H9 (cell line): ENCODE measurements around the gene SHISA3. TPM values are rescaled to one million over a fixed set of nuclear protein-coding genes. Genes with fewer than 3 reads are reported as not detected.

Experiments used
- DNase-seq: peaks from one replicate; pipeline ENCODE4 v3.0.0-alpha.2; 2017
- H2AFZ ChIP-seq: one replicate; pipeline ENCODE4 v1.6.1; 2013; ENCODE audit warnings: mild to moderate bottlenecking, low read length, control low read depth, moderate library complexity
- H2AK5ac ChIP-seq: 2 replicates; pipeline ENCODE4 v1.6.1; 2013; ENCODE audit warnings: low read length, control low read depth, mixed read lengths; ENCODE audit not compliant: insufficient read length
- H2BK120ac ChIP-seq: one replicate; pipeline ENCODE4 v1.6.1; 2013; ENCODE audit warnings: low read depth, mild to moderate bottlenecking, low read length, control low read depth, inconsistent platforms; ENCODE audit not compliant: poor library complexity, severe bottlenecking
- H2BK12ac ChIP-seq: 2 replicates; pipeline ENCODE4 v1.6.1; 2013; ENCODE audit warnings: low read length, control low read depth, mixed read lengths, low read depth; ENCODE audit not compliant: insufficient read length
- H2BK15ac ChIP-seq: 2 replicates; pipeline ENCODE4 v1.6.1; 2013; ENCODE audit warnings: low read depth, low read length, control low read depth
- H2BK20ac ChIP-seq: one replicate; pipeline ENCODE4 v1.6.1; 2013; ENCODE audit warnings: low read depth, mild to moderate bottlenecking, low read length, control low read depth, inconsistent platforms; ENCODE audit not compliant: poor library complexity, severe bottlenecking
- H2BK5ac ChIP-seq: 2 replicates; pipeline ENCODE4 v1.6.1; 2013; ENCODE audit warnings: low read length, control low read depth, mixed read lengths; ENCODE audit not compliant: insufficient read length
- H3K14ac ChIP-seq: 2 replicates; pipeline ENCODE4 v1.6.1; 2013; ENCODE audit warnings: low read length, control low read depth; ENCODE audit not compliant: insufficient read depth
- H3K18ac ChIP-seq: 2 replicates; pipeline ENCODE4 v1.6.1; 2013; ENCODE audit warnings: low read depth, mild to moderate bottlenecking, mixed read lengths, low read length, control low read depth; ENCODE audit not compliant: insufficient read length
- H3K23ac ChIP-seq: 2 replicates; pipeline ENCODE4 v1.6.1; 2013; ENCODE audit warnings: low read length, control low read depth, mixed read lengths, low read depth; ENCODE audit not compliant: insufficient read length
- H3K23me2 ChIP-seq: 2 replicates; pipeline ENCODE4 v1.6.1; 2013; ENCODE audit warnings: low read depth, mild to moderate bottlenecking, mixed read lengths, low read length, control low read depth; ENCODE audit not compliant: insufficient read length, poor library complexity, severe bottlenecking
- H3K27ac ChIP-seq: 2 replicates; pipeline ENCODE4 v1.5.1; 2013; ENCODE audit warnings: low read length, control low read depth, mixed read lengths, low read depth; ENCODE audit not compliant: insufficient read length
- H3K27me3 ChIP-seq: 2 replicates; pipeline ENCODE4 v1.6.1; 2013; ENCODE audit warnings: low read length, control low read depth, inconsistent platforms; ENCODE audit not compliant: insufficient read depth
- H3K4ac ChIP-seq: 2 replicates; pipeline ENCODE4 v1.6.1; 2013; ENCODE audit warnings: low read depth, mild to moderate bottlenecking, control low read depth, inconsistent platforms, low read length, moderate library complexity
- H3K4me1 ChIP-seq: 2 replicates; pipeline ENCODE4 v1.6.1; 2013; ENCODE audit warnings: low read length, control low read depth, inconsistent platforms; ENCODE audit not compliant: insufficient read depth
- H3K4me2 ChIP-seq: 2 replicates; pipeline ENCODE4 v1.6.1; 2013; ENCODE audit warnings: low read length, control low read depth, mixed read lengths; ENCODE audit not compliant: insufficient read length, insufficient read depth
- H3K56ac ChIP-seq: 2 replicates; pipeline ENCODE4 v1.6.1; 2013; ENCODE audit warnings: low read depth, mild to moderate bottlenecking, mixed read lengths, low read length, control low read depth; ENCODE audit not compliant: insufficient read length
- H3K79me1 ChIP-seq: 2 replicates; pipeline ENCODE4 v1.6.1; 2013; ENCODE audit warnings: low read depth, mild to moderate bottlenecking, moderate library complexity, low read length, control low read depth, inconsistent platforms; ENCODE audit not compliant: insufficient read depth, poor library complexity, severe bottlenecking
- H3K79me2 ChIP-seq: 2 replicates; pipeline ENCODE4 v1.6.1; 2013; ENCODE audit warnings: low read length, control low read depth, inconsistent platforms; ENCODE audit not compliant: insufficient read depth
- H3K9ac ChIP-seq: 2 replicates; pipeline ENCODE4 v1.6.1; 2013; ENCODE audit warnings: low read length, control low read depth, mixed read lengths; ENCODE audit not compliant: insufficient read length; ENCODE audit errors: extremely low read depth
- H3K9me3 ChIP-seq: one replicate; pipeline ENCODE4 v1.6.1; 2013; ENCODE audit warnings: low read depth, low read length, inconsistent platforms; ENCODE audit not compliant: control insufficient read depth
- H3T11ph ChIP-seq: one replicate; pipeline ENCODE4 v1.6.1; 2013; ENCODE audit warnings: mild to moderate bottlenecking, low read length, control low read depth, inconsistent platforms
- H4K20me1 ChIP-seq: one replicate; pipeline ENCODE4 v1.6.1; 2013; ENCODE audit not compliant: control insufficient read depth, insufficient read length, insufficient read depth
- H4K5ac ChIP-seq: 2 replicates; pipeline ENCODE4 v1.6.1; 2013; ENCODE audit warnings: low read depth, mild to moderate bottlenecking, mixed read lengths, low read length, control low read depth; ENCODE audit not compliant: insufficient read length
- H4K8ac ChIP-seq: replicated peaks from 2 replicates; pipeline ENCODE4 v1.6.1; 2013; ENCODE audit warnings: low read length, control low read depth, mixed read lengths, low read depth; ENCODE audit not compliant: insufficient read length
- H4K91ac ChIP-seq: 2 replicates; pipeline ENCODE4 v1.6.1; 2013; ENCODE audit warnings: low read depth, mild to moderate bottlenecking, moderate library complexity, mixed read lengths, low read length, control low read depth; ENCODE audit not compliant: insufficient read length
- H3K27ac Mint-ChIP-seq, 3 experiments: 2 replicates in 2 of 3; 3 replicates in 1 of 3; pipeline ENCODE4 v1.8.0; 2020 to 2021; ENCODE audit warnings: mixed read lengths in 3 of 3, mild to moderate bottlenecking in 1 of 3, moderate library complexity in 1 of 3
- H3K27me3 Mint-ChIP-seq: 2 replicates; pipeline ENCODE4 v1.8.0; 2021; ENCODE audit warnings: low read depth, mild to moderate bottlenecking, moderate library complexity, mixed read lengths
- H3K36me3 Mint-ChIP-seq, 3 experiments: 2 replicates in 2 of 3; 3 replicates in 1 of 3; pipeline ENCODE4 v1.8.0; 2020 to 2021; ENCODE audit warnings: low read depth in 3 of 3, mixed read lengths in 3 of 3; ENCODE audit not compliant: insufficient read depth in 1 of 3
- H3K4me1 Mint-ChIP-seq, 2 experiments: 2 replicates each; pipeline ENCODE4 v1.8.0; 2020; ENCODE audit warnings: mixed read lengths in 2 of 2
- H3K4me3 Mint-ChIP-seq, 2 experiments: 2 replicates in 1 of 2; 3 replicates in 1 of 2; pipeline ENCODE4 v1.8.0; 2020 to 2021; ENCODE audit warnings: mild to moderate bottlenecking in 2 of 2, mixed read lengths in 2 of 2, moderate library complexity in 1 of 2
- H3K9me3 Mint-ChIP-seq, 2 experiments: 2 replicates in 1 of 2; 3 replicates in 1 of 2; pipeline ENCODE4 v1.8.0; 2020; ENCODE audit warnings: mild to moderate bottlenecking in 2 of 2, mixed read lengths in 2 of 2, moderate library complexity in 1 of 2
- WGBS: extraction: QIAGEN DNeasy Blood & Tissue Kit; methylation state at CpG from one replicate; pipeline ENCODE4 v1.1.7; 2013; ENCODE audit warnings: missing lambda C conversion rate, low lambda C conversion rate, mixed read lengths; ENCODE audit not compliant: insufficient read length; ENCODE audit errors: extremely low coverage; 5-methylcytosine and 5-hydroxymethylcytosine counted together
- total RNA-seq: library from RNA; stranded (reverse); gene quantifications from 2 replicates; pipeline ENCODE4 v1.2.1, GENCODE V29; 2021
- TF ChIP-seq, protein P1 (sequence below): fragments of 200-600 bp; sonication (generic); conservative IDR thresholded peaks from 3 replicates; pipeline ENCODE4 v1.8.0; 2021; ENCODE audit warnings: antibody characterized with exemption, mild to moderate bottlenecking

Gene SHISA3
- total RNA-seq, 1 experiment from 2014 or later = 1.7 TPM

- Histone ChIP-seq H3K79me1 (no peaks in the 10 kb centered on the region), H2BK12ac (no peak overlapping the region), H3K4me1 (no peaks in the 10 kb centered on the region; the same call in 1 of the 2 replicates), H3K27me3 (no peaks in the 10 kb centered on the region), H3K23ac (no peak overlapping the region), H3T11ph (no peak overlapping the region), H3K18ac (no peak overlapping the region), H2BK5ac (no peak overlapping the region), H3K4ac (no peak overlapping the region), H4K91ac (no peak overlapping the region), H3K14ac (no peak overlapping the region), H3K9ac (no peak overlapping the region), H2BK15ac (no peak overlapping the region), H2AFZ (no peak overlapping the region), H3K27ac (no peak overlapping the region), H3K56ac (no peak overlapping the region), H4K8ac (no peak overlapping the region), H3K79me2 (no peaks in the 10 kb centered on the region), H2AK5ac (no peak overlapping the region), H2BK120ac (no peak overlapping the region), H3K4me2 (no peak overlapping the region), H4K20me1 (no peaks in the 10 kb centered on the region), H4K5ac (no peak overlapping the region), H3K23me2 (no peaks in the 10 kb centered on the region), H2BK20ac (no peak overlapping the region), H3K9me3 (no peaks in the 10 kb centered on the region)
- H3K27ac Mint-ChIP-seq = no peak overlapping the region
- H3K4me3 Mint-ChIP-seq = no peak overlapping the region
- H3K36me3 Mint-ChIP-seq = no peaks in the 10 kb centered on the region
- H3K4me1 Mint-ChIP-seq = peaks cover 24 to 34% of the 10 kb centered on the region in 2 experiments
- TF ChIP-seq, protein P1, sequence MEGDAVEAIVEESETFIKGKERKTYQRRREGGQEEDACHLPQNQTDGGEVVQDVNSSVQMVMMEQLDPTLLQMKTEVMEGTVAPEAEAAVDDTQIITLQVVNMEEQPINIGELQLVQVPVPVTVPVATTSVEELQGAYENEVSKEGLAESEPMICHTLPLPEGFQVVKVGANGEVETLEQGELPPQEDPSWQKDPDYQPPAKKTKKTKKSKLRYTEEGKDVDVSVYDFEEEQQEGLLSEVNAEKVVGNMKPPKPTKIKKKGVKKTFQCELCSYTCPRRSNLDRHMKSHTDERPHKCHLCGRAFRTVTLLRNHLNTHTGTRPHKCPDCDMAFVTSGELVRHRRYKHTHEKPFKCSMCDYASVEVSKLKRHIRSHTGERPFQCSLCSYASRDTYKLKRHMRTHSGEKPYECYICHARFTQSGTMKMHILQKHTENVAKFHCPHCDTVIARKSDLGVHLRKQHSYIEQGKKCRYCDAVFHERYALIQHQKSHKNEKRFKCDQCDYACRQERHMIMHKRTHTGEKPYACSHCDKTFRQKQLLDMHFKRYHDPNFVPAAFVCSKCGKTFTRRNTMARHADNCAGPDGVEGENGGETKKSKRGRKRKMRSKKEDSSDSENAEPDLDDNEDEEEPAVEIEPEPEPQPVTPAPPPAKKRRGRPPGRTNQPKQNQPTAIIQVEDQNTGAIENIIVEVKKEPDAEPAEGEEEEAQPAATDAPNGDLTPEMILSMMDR = no peak
- peaks cover 25% of the 10 kb centered on the region for H3K27me3 Mint-ChIP-seq
- WGBS = no CpG with 5 or more reads among the region's 4 CpGs
- DNase-seq = no peak
- no peaks in the 10 kb centered on the region for H3K9me3 Mint-ChIP-seq
Measured at GRCh38 chr4:42411803-42412202, 14.5 kb downstream of the SHISA3 start.
